GM18868 (cell line): Measurements from ENCODE around the gene RAPGEF2.
"Not testable (repeated sequence)": the region's sequence is repeated elsewhere in the genome, so short reads cannot be mapped to it uniquely, and the experiment has no call there.

ENCODE experiments used
- ATAC-seq: cut with Tn5 transposase; IDR thresholded peaks from one replicate; pipeline ENCODE4 v1.9.1; 2021; ENCODE audit warnings: mild to moderate bottlenecking, moderate library complexity; ENCODE audit not compliant: unreplicated experiment

The RAPGEF2 gene

DNA sequence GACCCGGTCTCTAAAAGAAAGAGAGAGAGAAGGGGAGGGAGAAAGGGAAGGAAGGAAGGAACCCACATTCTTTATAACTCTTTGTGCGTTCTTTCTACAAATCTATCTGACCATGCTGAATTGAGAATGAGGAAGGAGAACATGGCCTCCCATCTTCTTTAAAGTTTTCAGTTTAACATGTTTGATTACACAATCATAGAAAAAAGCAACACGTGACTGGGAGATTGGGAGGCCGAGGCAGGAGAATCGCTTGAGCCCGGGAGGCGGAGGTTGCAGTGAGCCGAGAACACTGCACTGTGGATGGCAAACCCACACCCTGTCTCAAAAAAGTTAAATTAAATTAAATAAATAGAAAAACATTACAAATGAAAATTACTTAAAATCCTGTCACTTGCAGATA lies 254.5 kb downstream of the RAPGEF2 start:
- ATAC-seq = no peak

DNA sequence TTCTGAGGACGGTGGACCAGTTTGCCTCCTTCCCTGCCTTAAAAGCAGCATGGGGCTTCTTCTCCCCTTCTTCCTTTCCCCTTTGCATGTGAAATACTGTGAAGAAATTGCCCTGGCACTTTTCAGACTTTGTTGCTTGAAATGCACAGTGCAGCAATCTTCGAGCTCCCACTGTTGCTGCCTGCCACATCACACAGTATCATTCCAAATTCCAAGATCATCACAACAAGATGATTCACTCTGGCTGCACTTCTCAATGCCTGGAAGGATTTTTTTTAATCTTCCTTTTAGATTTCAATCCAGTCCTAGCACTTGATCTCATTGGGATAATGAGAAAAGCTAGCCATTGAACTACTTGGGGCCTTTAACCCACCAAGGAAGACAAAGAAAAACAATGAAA lies 255.3 kb downstream of the RAPGEF2 start:
- ATAC-seq = no peak

DNA sequence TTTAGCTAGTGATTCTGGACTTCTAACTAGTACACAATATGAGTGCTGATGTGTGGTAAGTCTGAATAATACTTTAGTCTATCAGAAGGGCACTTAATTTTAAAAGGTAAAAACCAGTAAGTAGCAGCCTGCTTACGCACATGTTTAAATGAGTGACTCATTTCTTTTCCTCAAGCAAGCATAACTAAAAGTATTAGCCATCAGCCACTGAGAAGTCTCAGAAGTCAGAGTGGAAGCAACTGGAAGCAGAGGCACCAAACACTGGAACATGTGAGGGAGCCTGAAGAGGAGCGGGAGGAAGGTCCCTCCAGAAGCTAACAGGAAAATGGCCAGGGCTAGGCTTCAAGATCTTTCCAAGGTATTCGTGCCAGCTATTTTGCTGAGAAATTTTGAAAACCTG lies 257.7 kb downstream of the RAPGEF2 start:
- ATAC-seq = no peak

DNA sequence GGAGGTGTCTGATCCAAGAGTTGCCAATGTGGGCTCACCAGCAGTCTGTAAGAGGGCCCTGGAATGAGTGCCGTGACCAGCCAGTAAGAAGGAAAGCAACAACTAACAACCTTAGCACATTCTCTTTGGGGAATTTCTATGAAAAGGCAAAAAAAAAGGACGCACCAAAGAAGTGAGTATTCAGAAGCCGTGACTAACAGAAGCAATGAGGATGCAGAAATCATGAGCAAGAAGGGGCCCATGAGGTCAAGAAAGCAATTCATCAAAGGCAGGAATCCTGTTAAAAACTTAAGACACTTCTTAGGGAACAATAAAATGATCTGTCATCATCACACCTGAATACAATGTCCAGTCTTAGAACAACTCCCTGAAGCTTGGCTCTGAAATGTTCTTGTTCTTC lies 260.5 kb downstream of the RAPGEF2 start:
- no peak for ATAC-seq

DNA sequence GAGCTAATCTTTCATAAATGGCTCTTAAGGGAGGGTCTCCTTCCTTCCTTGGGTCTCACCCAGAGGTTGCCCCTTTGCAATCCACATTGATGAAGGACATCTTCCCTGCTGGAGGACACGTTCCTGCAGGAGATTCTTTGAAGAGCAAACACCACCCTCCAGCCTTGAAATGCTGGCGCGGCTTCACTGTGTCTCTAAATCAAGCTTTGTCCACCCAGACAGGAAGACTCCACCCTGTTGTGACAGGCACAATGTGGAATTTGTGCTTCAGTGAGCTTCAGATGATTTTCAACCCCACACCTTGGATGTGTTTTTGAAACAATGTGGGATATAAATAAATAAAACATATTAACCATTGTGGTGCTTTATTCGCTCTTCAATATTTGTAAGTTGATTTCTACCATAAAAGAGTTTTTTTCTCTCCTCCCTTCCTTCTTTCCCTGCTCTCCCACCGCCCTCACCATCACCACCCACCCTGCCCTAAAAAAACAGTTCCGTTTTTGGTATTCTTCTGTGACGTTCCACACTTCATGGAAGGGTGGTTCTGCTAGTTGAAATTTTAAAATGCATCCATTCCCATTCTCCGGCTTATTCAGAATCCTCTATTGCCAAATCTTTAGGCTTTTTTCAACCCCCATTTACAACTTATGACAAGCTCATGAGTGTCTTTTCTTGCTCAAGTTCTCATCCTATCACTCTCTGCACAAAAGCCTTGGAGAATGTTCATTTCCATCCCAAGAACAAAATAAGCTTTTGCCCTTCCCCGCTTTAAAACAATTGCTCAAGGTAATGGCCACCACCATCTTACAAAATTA lies 264.3 kb downstream of the RAPGEF2 start:
- ATAC-seq = peak; percentile 10

DNA sequence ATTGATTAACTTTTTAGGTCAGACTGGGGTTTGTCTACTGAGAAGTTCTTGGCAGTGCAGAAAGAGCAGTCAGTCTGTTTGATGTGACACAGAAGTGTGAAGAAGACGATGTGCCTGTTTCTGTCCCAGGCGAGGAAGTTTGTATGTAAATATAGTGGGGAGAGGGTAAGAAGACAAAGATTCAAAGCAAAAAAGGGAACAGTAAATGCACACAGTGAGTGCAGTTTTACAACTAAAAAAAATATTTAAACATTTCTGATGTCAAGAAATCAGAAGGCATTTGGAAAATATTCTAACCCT lies 264.9 kb downstream of the RAPGEF2 start:
- peak; percentile 84 for ATAC-seq

DNA sequence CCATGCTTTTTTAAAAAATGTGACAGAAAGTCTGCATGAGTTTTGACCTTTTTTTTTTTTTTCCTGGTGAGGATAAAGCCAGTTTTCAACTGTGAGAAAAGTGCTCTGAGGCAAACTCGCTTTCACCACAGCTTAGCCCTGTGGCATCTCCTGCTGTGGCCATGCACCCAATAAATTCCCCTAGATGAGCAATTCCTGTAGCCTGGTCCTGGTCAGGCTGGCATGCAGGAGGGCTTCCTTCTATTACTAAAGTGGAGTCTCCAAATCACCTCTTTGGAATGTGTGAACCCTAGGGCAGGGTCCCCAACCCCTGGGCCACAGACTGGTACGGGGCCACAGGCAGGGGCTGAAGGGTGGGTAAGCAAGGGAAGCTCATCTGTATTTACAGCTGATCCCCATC lies 265.4 kb downstream of the RAPGEF2 start:
- no peak for ATAC-seq

DNA sequence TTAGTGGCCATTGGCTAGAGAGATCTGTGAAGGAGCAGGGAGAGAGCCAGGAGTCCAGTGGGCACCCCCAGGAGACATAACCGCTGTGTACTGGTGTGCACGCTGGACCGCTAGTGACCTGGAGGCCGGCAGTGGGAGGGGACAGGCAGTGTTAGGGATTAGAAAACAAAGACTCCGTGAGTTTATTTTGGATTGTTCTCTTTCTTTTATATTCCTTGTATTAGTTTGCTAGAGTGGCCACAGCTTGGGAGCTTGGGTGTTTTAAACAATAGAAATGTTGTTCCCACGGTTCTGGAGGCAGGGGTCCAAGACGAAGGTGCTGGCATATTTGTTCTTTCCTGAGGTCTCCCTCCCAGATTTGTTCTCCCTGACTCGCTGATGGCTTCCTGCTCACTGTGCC lies 266.4 kb downstream of the RAPGEF2 start:
- no peak for ATAC-seq

DNA sequence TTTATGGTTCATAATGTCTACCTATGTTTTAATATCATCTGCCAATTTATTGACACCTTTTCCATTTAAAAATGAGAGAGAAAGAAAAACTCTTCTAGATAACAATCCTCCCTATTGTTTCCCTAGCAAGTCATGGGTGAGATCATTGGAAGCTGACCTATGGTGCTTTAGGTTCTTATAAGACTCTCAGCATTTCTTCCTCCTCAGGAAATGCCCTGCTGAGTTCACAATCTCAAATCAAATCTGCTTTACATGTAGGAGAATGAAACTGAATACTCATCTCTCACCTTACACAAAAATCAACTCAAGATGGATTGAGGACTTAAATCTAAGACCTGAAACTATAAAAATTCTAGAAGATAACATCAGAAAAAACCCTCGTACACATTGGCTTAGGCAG lies 267.4 kb downstream of the RAPGEF2 start:
- no peak for ATAC-seq

DNA sequence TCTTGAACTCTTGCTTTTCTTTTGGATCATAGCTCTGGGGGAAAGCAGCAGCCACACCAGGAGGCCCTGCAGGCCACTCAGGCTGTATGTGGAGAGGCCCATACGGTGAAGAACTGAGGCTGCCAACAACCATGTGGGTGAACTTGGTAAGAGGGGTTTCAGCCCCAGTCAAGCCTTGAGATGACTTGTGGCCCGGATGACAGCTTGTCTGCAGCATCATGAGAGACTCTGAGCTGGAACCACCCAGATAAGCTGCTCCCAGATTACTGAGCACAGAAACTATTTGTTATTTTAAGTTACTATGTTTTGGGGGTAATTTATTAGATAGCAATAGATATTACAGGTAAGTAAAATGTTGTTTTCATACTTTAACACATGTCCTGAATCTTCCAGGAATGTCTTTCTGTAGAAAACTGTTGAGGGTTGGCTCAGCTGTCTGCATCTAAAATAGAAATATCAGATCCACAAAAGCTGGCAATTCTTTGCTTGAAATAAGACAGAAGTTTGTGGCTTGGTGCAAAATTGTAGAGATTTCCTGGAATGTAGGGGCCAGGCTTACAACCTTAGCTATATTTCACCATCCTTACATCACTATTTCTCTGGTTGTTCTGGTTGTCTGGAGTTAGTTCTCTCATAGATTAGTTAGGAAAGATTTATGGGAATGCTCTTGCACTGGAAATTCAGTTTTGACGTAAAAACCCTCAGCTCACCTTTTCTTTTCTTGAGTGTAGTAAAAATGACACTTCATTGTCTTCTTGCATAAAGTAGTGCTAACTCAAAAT lies 272.1 kb downstream of the RAPGEF2 start:
- no peak for ATAC-seq

DNA sequence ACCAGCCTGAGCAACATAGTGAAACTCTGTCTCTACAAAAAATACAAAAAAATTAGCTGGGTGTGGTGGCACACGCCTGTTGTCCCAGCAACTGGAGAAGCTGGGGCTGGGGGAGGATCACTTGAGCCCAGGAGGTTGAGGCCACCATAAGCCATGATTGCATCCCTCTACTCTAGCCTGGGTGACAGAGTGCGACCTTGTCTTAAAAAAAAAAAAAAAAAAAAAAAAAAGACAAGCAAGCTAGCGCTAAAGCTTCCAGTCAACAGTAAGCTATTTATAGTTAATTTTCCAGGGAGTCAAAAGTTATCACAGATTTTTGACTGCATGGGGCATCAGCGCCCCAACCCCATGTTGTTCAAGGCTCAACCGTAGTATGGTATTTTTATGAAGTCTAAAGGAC lies 273.4 kb downstream of the RAPGEF2 start:
- ATAC-seq = no peak

DNA sequence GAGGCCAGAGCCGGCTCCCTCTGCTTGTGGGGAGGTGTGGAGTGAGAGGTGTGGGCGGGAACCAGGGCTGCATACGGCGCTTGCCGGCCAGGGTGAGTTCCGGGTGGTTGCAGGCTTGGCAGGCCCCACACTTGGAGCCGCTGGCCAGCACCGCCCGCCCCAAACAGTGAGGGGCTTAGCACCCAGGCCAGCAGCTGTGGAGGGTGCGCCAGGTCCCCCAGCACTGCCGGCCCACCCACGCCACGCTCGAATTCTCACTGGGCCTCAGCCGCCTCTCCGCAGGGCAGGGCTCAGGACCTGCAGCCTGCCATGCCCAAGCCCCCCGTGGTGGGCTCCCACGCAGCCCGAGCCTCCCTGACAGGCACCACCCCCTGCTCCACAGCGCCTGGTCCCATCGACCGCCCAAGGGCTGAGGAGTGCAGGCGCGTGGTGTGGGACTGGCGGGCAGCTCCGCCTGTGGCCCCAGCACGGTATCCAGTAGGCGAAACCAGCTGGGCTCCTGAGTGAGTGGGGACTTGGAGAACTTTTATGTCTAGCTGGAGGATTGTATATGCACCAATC lies 275.3 kb downstream of the RAPGEF2 start:
- ATAC-seq = no peak

DNA sequence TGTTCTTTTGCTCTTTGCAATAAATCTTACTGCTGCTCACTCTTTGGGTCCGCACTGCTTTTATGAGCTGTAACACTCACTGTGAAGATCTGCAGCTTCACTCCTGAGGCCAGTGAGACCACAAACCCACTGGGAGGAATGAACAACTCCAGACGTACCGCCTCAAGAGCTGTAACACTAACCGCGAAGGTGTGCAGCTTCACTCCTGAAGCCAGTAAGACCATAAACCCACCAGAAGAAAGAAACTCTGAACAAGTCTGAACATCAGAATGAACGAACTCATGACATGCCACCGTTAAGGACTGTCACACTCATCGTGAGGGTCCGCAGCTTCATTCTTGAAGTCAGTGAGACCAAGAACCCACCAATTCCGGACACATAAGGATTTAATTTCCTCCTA lies 276.2 kb downstream of the RAPGEF2 start:
- not testable (repeated sequence) for ATAC-seq

DNA sequence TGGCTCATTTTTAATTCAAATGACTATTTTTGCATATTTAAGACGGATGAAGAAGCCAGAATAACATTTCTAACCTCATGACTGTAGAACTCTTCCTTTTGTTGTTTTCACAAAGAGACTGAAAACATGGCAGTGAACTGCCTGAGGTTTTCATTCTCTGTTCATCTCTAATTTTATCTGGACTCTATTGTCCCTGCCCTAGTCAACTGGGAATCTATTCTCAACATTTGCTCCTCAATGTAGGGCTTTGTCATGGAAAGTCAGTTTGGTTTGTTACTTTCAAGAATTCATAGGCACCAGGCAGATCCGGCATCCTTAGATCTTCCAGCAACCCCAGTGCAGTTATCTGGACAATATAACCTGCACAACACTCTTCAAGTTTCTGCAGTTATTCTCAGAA lies 277.0 kb downstream of the RAPGEF2 start:
- ATAC-seq = no peak

DNA sequence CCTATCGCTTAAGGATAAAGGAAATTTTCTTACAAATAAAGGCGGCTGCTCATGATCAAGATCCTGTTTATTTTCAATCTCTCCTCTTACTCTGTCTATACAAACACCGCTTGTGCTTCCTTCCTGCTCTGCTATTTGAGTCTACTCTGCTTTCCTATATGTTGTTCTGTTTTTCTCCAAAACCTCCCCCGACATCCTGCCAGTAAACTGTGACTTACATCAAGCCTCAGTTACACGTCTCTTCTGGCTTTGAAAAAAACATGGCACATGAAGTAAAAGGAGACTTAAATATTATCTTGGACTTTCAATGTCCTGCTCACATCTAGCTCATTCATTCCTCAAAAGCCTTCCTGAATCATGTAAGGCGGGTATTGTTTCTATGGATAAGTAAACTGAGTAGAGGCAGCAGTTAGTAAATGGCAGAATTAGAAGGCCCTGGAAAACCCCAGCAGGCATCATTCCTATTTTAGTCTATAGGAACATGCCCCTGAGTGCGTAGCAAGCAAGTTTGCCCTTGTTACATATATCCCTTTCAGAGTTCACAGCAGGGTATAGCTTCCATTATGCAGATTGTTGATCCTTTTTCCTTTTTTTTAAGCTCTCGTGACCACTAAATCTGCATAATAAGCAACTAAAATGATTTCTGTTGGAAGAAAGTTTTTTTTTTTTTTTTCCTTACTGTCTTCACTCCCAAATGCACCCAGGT lies 280.1 kb downstream of the RAPGEF2 start:
- ATAC-seq = peak; percentile 56

DNA sequence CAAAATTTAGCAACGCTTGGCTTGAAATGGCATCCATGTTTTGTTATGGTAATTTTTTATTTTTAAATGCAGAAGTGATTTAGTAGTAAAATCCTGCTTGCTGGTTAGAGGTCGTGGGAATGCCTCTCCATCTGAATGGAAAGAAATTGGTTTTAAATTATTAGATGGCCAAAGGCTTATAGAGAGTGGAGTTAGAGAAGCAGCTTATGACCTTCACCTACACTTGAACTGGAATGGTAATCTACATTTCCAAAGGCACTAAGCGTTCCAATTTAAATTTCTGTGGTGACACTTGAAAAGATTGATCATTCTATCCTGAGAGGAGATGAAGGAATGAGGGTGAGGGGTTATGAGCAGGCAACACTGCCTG lies 280.7 kb downstream of the RAPGEF2 start:
- no peak for ATAC-seq

DNA sequence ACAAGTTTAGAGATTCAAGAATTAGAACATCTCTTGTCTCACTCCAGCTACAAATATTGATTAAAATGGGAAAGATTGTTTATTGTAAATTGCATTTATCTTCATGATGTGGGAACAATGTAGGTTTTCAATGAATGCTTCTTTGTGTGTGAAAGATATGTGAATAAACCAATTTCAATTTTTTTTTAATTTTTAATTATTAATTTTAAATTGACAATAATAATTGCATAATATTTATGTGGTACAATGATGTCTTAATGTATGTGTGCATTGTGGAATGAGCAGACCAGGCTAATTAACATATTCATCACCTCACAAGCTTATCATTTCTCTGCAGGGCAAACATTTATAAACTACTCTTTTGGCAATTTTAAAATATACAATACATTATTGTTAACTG lies 281.1 kb downstream of the RAPGEF2 start:
- ATAC-seq = no peak

DNA sequence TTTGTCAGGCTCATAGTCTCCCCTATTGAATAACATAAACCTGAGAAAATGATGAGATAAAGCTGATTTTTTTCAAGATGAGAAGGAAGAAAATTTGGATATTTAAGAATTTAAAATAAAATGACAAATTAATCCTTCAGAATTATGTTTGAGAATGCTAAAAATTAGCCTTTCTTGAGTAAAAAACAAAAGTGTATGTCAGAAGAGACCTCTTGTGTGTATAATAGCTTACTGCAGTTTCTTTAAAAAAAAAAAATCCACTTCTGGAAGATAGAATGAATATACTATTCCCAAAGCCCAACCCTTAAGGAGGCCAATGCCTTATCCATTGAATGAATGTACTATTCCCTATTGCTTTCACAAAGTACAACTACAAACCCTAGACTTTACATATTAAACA lies 281.8 kb downstream of the RAPGEF2 start:
- ATAC-seq = no peak

DNA sequence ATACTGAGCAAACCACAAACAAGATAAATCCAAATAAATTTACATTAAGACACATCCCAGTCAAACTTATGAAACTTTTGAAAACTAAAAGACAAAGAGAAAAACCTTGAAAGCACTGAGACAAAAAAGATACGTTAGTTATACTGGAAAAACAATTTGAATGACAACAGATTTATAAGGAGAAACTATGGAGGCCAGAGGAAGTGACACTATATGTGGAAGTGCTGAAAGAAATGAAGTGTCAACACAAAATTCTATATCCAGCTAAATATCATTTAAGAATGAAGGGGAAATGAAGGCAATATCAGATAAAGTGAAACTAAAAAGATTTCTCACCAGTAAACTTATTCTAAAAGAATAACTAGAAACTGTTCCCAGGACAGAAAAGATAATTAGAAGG lies 283.7 kb downstream of the RAPGEF2 start:
- no peak for ATAC-seq

DNA sequence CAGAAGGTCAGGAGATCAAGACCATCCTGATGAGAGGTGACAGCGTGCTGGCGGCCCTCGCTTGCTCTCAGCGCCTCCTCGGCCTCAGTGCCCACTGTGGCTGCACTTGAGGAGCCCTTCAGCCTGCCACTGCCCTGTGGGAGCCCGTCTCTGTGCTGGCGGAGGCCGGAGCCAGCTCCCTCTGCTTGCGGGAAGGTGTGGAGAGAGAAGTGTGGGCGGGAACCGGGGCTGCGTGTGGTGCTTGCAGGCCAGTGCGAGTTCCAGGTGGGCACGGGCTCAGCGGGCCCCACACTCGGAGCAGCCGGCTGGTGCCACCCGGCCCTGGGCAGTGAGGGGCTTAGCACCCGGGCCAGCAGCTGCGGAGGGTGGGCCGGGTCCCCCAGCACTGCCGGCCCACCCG lies 286.9 kb downstream of the RAPGEF2 start:
- ATAC-seq = no peak

DNA sequence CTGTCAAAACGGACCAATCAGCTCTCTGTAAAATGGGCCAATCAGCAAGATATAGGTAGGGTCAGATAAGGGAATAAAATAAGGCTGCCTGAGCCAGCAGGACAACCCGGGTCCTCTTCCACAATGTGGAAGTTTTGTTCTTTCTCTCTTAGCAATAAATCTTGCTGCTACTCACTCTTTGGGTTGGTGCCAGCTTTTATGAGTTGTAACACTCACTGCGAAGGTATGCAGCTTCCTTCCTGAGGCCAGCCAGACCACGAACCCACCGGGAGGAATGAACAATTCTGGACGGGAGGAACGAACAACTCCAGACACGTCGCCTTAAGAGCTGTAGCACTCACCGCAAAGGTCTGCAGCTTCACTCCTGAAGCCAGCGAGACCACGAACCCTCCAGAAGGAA lies 287.8 kb downstream of the RAPGEF2 start:
- no peak for ATAC-seq

DNA sequence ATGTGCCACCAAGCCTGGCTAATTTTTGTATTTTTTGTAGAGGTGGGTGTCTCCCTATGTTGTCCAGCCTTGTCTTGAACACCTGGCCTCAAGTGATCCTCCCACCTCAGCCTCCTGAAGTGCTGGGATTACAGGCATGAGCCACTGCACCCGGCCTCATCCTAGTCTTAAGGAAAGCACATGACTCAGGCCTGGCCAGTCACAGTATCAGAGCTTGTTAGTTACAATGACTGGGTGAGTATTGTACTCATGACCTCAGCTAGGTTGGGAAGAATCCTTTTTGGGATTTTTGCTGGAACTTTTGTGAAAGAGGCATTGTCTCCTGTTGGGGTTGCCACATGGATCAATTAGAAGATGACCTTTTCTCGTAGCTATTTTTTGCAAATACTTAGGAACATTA lies 292.8 kb downstream of the RAPGEF2 start:
- ATAC-seq = no peak
